ENCODE measurements around the gene SPOCK1.

The SPOCK1 gene

DNA sequence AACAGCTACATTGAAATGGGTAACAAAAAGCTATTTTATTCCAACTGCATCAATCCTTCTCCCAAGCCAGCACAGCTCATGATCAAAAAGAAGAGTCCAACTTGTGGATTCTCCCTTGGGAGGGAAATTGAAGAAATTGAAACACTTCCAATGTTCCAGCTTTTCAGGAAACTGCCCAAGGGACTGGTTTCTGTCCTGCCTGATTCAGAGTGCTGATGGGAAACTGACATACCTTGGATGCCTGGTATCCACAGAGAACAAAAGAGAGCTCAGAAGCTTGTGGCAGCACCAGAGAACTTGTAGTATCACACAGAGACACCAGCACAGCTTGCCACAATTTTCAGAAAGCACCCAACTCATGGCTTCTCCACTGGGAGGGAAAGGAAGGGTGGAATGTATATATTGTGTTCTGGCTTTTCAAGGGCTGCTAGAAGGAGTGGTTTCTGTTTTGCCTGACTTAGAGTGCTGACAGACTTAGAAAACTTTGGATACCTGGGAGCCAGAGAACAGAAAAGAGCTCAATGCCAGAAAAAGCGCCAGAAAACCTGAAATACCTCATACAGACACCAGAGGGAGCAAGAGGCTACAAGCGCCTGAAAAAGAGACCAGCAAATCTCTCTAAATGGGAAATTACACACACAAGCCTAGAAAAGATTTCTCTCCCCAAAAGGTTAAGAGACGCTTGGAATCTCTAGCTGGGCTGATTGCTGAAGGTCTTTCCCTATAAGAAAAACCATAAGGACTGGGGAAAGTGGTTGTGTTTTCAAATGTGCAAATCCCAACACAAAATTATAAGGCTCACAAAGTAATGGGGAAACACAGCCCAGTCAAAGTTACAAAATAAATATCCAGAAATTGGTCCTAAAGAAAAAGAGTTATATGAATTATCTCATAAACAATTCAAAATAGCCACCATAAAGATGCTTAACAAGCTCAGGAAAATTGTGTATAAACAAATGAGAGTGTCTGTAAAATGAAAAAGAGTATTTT lies 178.8 kb downstream of the SPOCK1 start:
- DNase-seq, result no peak

- DNase-seq, result no peak
These were observed 181.1 kb downstream of the SPOCK1 start for GRCh38 chr5:137318027-137318426.

DNA sequence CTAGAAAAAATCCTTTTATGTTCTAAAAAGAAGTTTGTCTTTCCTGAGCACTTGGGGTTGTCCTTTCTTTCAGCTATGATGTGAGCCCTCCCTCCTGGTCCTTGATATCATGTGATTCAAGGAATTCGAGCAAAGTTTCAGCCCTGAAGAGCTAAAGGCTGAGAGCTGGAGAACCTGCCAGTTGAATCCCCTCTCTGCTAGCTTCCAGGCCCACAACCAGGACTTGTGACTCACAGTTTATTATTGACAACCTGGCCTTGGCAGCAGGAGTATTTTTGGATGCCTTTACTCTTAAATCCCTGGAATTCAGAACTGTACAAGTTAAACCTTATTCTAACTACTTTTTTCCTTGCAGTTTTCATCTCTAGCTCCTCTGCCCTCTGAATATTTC lies 182.8 kb downstream of the SPOCK1 start:
- DNase-seq, result no peak

DNA sequence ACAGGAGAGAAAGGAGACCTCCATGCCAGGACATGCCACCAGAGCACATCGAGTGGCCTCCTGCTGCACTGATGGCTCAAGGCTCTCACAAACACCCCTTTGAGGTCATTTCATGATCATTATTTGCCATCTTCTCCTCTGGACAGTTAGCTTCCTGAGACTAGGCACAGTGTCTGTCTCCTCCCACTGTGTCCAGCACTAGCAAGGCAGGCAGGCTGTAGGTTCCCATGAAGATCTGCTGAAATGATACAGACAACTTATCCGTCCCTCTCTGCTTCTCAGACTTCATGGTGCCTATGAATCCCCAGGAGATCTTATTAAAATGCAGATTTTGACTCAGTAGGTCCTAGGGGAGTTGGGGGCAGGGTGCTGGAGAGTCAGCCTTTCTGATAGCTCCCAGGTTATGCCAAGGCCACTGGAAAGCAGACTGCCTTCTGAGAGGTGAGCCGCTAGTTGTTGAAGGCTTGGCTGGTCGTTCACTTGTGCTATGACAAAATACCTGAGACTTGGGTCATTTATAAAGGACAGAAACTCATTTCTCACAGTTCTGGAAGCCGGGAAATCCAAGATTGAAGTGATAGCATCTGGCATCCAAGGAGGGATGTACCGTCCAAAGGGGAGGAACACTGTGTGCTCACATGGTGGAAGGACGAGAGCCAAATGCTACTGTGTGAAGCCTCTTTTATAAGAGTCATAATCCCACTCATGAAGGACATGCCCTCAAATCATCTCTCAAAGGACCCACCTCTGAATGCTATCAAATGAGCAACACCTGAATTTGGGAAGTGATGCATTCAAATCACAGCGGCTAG lies 183.4 kb downstream of the SPOCK1 start:
- DNase-seq, result no peak

DNA sequence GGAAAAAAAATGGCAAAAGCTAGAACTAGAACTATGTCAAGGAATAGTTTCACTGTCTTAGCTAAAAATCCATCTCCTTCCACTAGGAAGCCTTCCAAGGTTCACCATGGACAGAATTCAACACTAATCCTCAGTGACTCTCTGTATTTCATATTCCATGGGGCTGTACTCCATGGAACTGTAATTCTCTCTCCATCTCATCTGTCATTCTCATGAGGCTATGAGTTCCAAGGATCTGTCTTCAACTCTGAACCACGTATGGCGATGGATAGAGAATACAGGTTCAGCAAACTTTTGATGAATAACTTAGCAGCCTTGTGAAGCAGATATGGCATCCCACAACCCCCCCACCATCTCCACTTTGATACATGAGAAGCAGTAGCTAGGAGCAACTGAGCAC lies 184.0 kb downstream of the SPOCK1 start:
- no peak for DNase-seq

DNA sequence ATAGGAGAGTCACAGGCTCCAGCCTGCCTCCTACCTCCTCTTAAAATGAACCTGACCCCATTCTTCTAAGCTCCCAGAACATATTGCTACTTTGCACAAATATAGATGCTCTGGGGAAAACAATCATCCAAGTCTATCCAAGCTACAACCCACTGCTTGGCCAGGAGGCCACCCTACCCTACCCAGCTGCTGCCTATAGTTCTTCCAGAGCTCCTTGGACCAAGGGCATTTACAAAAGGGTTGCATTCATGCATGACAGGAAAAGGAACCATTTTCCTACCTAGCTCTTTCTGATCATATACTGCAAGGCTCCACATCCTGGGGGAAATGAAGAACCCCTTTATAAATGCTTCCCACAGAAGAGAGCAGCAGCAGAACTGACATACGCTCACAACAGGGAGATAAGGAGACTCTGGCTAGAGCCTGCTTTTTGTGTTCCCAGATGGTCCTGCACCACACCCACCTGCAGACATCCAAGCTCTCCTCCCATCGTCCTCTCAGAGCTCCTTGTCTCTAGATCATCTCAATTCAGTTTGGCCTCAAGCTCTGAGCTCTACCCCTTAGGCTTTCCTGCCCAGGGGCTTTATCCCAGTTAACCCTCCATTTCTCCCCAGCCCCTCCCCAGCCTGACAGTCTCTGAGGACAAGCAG lies 185.5 kb downstream of the SPOCK1 start:
- DNase-seq, result no peak

GRCh38 chr5:137312011-137312410 lies 187.1 kb downstream of the SPOCK1 start:
- DNase-seq, result no peak

DNA sequence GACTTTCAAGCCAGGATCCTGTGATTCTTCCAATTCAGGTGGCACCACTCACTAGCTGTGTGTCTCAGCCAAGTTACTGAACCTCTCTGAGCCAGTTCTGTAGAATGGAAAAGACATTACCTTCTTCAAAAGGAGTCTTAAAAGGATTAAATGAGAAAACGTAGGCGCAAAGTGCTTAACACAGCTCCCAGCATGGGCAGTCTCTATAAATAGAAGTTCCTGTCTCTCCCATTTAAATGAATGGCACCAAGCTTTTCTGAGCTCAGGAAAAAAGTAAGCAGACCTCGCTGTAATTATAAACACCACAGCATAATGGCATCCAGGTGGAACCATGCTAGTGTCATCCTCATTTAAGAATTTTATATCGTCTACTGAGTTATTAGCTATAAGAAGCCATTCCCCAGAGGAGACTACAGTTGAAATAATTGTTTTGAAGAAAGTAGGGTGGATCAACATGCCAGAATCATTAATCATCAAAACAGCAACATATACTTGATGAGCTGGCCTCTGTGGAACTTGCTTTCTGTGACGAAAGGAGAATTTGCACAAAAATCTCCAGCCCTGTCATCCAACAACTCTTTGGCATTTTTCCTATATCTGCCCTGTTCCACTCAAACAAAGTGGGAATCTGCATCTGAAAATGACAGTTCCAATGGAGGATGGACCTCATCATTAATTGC lies 188.9 kb downstream of the SPOCK1 start:
- DNase-seq, result no peak

DNA sequence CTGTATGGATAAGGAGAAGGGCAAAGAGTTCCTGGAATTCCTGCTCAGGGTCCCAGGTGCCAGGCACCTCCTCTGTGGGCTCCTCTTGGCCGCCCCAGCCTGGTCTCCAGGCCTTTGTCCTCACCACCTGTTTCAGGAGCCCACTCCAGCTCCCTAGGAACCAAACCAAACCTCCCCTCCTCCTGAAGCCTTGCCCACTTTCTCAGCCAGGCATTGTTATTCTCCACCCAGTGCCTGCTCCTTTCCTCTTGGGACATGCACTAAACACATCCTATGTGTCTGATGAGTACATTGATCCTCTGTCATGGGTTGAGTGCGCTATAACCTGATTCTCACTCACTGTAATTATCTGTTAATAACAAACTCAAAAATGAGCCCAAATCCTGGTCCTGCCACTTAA lies 189.8 kb downstream of the SPOCK1 start:
- no peak for DNase-seq

GRCh38 chr5:137308311-137308710 lies 190.8 kb downstream of the SPOCK1 start:
- no peak for DNase-seq

DNA sequence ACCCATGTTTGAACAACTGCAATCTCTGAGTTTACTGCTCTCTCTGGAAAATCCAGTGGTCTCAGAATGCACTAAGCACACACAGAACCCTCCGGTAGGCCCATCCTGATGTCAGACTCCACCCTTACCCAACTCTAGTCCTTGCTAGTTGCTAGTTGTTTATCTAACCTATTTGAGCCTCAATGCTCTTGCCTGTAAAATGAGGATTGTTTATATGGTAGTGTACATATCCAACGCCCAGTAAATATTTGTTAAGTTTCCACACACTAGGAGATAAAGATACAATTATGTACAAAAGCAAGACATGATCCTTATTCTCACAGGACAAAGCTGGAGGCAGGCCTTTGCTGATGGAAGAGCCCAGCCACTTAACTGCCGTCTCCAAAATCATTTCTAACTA lies 192.2 kb downstream of the SPOCK1 start:
- DNase-seq, result no peak

DNA sequence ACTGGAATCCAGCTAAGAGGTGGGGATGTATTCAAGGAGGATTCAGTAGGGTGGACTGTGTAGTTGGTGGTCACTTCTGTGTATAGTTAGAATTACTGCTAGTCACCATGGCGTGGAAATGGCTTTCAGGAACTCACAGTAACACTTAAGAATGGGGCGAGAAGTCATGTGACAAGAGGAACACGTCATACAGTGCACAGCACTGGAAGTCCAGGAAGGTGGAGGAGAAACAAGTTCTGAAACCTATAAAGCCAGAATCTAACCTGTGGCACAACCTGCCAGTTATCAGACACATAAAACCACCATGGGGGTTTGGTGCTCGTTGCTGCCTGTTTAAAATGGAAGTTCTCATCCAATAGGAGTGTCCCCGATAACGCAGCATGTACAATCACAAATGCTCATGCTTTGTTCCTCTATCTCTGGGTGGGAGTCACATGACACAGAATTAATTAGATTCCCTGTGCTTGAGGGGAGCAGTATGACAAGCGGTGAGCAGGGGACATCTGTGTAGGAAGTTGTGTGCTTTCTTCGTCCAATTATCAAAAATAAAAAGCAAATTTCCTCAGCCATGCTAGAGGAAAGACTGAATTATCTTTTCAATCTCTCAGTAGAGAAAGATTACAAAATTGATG lies 193.0 kb downstream of the SPOCK1 start:
- DNase-seq, result no peak

DNA sequence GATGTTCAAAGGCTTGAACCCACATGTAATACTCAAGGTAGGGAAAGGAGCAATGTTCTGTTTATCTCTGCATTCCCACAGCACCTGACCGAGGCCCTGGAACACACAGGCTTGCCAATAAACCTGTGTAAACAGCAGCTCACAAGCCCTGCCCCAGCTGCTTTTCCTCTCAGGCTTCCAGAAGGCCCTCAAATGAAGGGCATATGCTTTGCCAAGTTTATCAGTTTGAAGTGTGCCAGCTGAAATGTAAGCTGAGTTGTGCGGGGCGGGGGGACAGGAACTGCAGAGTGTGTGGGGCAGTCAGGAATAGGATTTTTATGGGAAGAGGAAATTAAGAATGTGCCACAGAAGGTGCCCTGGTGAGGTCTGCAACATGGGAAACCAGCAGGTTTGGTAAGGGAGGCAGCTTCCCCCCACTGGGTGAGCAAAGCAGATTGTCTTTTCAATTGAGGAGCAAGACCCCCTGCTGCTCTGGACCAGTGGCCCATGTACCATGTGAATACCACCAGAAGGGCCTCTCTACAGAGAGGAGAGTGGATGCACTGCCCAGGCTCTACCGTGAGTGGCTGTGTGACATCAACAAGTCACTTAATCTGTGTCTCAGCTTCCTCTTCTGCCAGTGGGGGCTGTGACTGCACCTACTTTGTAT lies 194.8 kb downstream of the SPOCK1 start:
- DNase-seq, result no peak

DNA sequence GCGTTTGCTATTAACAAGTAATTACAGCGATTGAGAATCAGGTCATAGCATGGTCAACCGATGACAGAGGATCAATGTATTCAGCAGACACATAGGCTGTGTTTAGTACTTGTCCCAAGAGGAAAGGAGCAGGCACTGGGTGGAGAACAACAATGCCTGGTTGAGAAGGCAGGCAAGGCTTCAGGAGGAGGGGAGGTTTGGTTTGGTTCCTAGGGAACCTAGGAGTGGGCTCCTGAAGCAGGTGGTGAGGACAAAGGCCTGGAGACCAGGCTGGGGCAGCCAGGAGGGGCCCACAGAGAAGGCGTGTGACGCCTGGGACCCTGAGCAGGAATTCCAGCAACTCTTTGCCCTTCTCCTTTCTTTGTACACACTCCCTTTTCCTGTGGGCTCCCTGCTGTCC lies 195.6 kb downstream of the SPOCK1 start:
- no peak for DNase-seq

GRCh38 chr5:137300411-137301240 lies 198.5 kb downstream of the SPOCK1 start:
- DNase-seq, result no peak

DNA sequence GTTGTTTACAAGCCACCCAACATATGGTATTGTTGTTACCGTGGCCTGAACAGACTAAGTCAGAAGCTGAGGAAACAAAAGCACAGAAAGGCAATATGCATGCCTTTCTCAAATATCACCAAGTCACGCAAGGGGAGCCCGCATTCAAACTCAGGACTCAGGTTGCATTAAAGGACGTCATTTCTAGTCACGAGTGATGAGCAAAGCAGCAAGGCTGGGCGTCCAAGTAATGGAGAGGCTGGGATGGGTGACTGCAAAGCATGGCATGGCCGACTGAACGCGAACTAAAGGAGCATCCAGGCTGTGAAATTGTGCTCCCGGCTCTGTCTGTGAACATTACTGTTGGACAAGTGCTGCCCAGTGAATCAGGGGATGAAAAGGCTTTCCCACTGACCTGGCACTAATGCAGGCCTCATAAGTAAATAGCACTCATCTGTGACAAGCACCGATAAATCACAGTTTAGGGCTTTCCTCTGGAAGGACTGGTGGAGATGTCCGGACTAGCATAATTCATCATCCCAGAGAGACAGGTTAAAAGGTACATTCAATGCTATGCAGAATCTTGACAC lies 202.8 kb downstream of the SPOCK1 start:
- DNase-seq, result no peak

GRCh38 chr5:137294604-137295003 lies 204.5 kb downstream of the SPOCK1 start:
- no peak for DNase-seq

DNA sequence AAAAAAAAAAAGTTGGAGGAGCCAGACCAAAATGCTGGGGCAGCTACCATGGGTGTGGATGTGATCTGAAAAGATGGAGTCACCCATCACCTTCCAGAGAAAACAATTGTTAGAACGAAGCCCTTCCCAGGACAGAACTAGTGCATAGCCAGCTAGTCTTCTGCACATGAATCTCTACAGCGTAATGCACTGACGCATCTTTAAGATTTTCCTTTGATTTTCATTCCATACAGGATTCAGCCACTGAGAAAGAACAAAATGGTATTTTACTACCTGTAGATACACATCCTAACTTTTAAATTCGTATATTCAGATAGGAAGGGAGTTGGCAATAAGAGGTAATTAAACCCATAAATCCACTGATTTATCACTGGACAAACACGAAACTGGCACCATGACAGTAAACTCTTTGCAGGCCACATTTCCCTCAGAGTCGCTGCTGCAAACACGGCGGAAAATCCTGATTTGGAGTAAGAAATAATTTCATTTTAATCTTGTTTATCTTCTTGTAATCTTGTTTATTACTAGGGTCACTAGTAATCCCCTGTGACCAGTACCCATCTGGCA lies 206.6 kb downstream of the SPOCK1 start:
- no peak for DNase-seq

GRCh38 chr5:137291436-137291835 lies 207.7 kb downstream of the SPOCK1 start:
- no peak for DNase-seq

GRCh38 chr5:137291031-137291430 lies 208.1 kb downstream of the SPOCK1 start:
- DNase-seq, result no peak
